DMS153 treated with DMSO at 0.1 percent for 48 hours (cell line): ENCODE data around the gene PLCL1.

Experiments used
- DNase-seq: peaks from one replicate; lab custom pipeline; 2025; ENCODE audit not compliant: unreplicated experiment; lab: John Stamatoyannopoulos, UW

The PLCL1 gene

GRCh38 chr2:198100346-198100745 is 296.0 kb downstream of the PLCL1 start:
- no peak for DNase-seq

GRCh38 chr2:198101688-198102087 is 297.3 kb downstream of the PLCL1 start:
- DNase-seq: no peak

- no peak for DNase-seq
These were observed 297.7 kb downstream of the PLCL1 start for GRCh38 chr2:198102120-198102519.

- DNase-seq: no peak
These were observed 298.5 kb downstream of the PLCL1 start for GRCh38 chr2:198102856-198103255.

- DNase-seq: no peak
These were observed 302.4 kb downstream of the PLCL1 start for GRCh38 chr2:198106621-198107385.

GRCh38 chr2:198113316-198113715 is 308.9 kb downstream of the PLCL1 start:
- no peak for DNase-seq

GRCh38 chr2:198114064-198114463 is 309.7 kb downstream of the PLCL1 start:
- DNase-seq: no peak

- DNase-seq: no peak
These were observed 310.8 kb downstream of the PLCL1 start for GRCh38 chr2:198115201-198115600.

- no peak for DNase-seq
These were observed 312.4 kb downstream of the PLCL1 start for GRCh38 chr2:198116756-198117155.

GRCh38 chr2:198117406-198118041 is 313.1 kb downstream of the PLCL1 start:
- no peak for DNase-seq

GRCh38 chr2:198127627-198128026 is 323.2 kb downstream of the PLCL1 start:
- DNase-seq: no peak

- no peak for DNase-seq
These were observed 325.2 kb downstream of the PLCL1 start for GRCh38 chr2:198129609-198130008.

- no peak for DNase-seq
These were observed 330.0 kb downstream of the PLCL1 start for GRCh38 chr2:198134293-198134955.

- DNase-seq: no peak
These were observed 331.1 kb downstream of the PLCL1 start for GRCh38 chr2:198135481-198135934.

GRCh38 chr2:198136142-198136541 is 331.7 kb downstream of the PLCL1 start:
- DNase-seq: no peak

GRCh38 chr2:198137733-198138132 is 333.3 kb downstream of the PLCL1 start:
- DNase-seq: no peak

GRCh38 chr2:198141726-198142125 is 337.3 kb downstream of the PLCL1 start:
- no peak for DNase-seq

- DNase-seq: no peak
These were observed 338.8 kb downstream of the PLCL1 start for GRCh38 chr2:198143156-198143555.

- no peak for DNase-seq
These were observed 339.4 kb downstream of the PLCL1 start for GRCh38 chr2:198143793-198144192.

- no peak for DNase-seq
These were observed 340.3 kb downstream of the PLCL1 start for GRCh38 chr2:198144660-198145059.

- DNase-seq: no peak
These were observed 342.1 kb downstream of the PLCL1 start for GRCh38 chr2:198146346-198146940.

GRCh38 chr2:198157314-198157713 is 352.9 kb downstream of the PLCL1 start:
- no peak for DNase-seq
